NT2/D1 (cell line): ENCODE measurements around the gene TAF4B.
"Not testable (repeated sequence)": the region's sequence is repeated elsewhere in the genome, so short reads cannot be mapped to it uniquely, and the experiment has no call there.

Source experiments
- DNase-seq: peaks from one replicate; pipeline ENCODE4 v3.0.0-alpha.2; 2011; ENCODE audit warnings: low read depth, low spot score
- H3K27me3 ChIP-seq: 2 replicates; pipeline ENCODE4 v1.6.0; 2011; ENCODE audit warnings: mild to moderate bottlenecking; ENCODE audit not compliant: insufficient read length, insufficient read depth
- H3K36me3 ChIP-seq: 2 replicates; pipeline ENCODE4 v1.6.1; 2011; ENCODE audit warnings: mild to moderate bottlenecking, low read length, mixed read lengths; ENCODE audit not compliant: insufficient read depth, insufficient read length
- H3K4me1 ChIP-seq: 2 replicates; pipeline ENCODE4 v1.5.1; 2011; ENCODE audit not compliant: insufficient read depth, insufficient read length
- H3K4me3 ChIP-seq: 2 replicates; pipeline ENCODE4 v1.5.1; 2011; ENCODE audit warnings: low read depth; ENCODE audit not compliant: insufficient read length
- H3K9ac ChIP-seq: 2 replicates; pipeline ENCODE4 v1.6.0; 2011; ENCODE audit warnings: low read depth; ENCODE audit not compliant: insufficient read length
- H3K9me3 ChIP-seq: 2 replicates; pipeline ENCODE4 v1.5.1; 2011; ENCODE audit warnings: mild to moderate bottlenecking, low read length; ENCODE audit not compliant: insufficient read depth
- SUZ12 ChIP-seq: IDR thresholded peaks from 2 replicates; pipeline ENCODE4 v1.6.1; 2011; ENCODE audit not compliant: insufficient read length, insufficient read depth; ENCODE audit errors: extremely low read depth
- YY1 ChIP-seq: IDR thresholded peaks from 2 replicates; pipeline ENCODE4 v1.6.1; 2011; ENCODE audit not compliant: insufficient read length, insufficient read depth
- ZNF274 ChIP-seq: IDR thresholded peaks from 2 replicates; pipeline ENCODE4 v1.6.1; 2011; ENCODE audit warnings: mild to moderate bottlenecking, low read depth, low read length

Gene TAF4B

GRCh38 chr18:26370037-26370436 is 143.8 kb downstream of the TAF4B start:
- Histone ChIP-seq H3K36me3 (no peaks in the 10 kb centered on the region), H3K9me3 (no peaks in the 10 kb centered on the region), H3K4me1 (no peaks in the 10 kb centered on the region), H3K4me3 (no peak overlapping the region), H3K9ac (no peak overlapping the region), H3K27me3 (no peaks in the 10 kb centered on the region)
- DNase-seq = no peak
- no peak for TF ChIP-seq YY1
- TF ChIP-seq ZNF274 = no peak
- TF ChIP-seq SUZ12 = no peak

DNA sequence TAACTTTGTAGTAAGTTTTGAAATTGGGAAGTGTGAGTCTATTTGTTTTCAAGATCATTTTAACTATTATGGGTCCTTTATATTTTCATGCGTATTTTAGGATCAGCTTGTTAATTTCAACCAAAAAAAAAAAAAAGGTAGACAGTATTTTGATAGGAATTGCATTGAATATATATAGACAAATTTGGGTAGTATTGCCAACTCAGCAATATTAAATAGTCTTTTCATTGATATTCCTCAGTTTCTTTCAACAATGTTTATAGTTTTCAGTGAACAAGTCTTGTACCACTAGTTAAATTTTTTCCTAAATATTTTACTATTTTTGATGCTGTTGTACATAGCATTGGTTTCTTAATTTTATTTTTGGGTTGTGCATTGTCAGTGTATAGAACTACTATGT is 149.9 kb downstream of the TAF4B start:
- no peak for DNase-seq
- TF ChIP-seq YY1 = no peak
- no peak for TF ChIP-seq ZNF274
- TF ChIP-seq SUZ12 = no peak
- H3K4me3 ChIP-seq = no peak overlapping the region
- H3K36me3 ChIP-seq = no peaks in the 10 kb centered on the region
- no peak overlapping the region for H3K9ac ChIP-seq
- H3K27me3 ChIP-seq = no peaks in the 10 kb centered on the region
- no peaks in the 10 kb centered on the region for H3K4me1 ChIP-seq
- no peaks in the 10 kb centered on the region for H3K9me3 ChIP-seq

- Histone ChIP-seq H3K36me3 (no peaks in the 10 kb centered on the region), H3K9me3 (no peaks in the 10 kb centered on the region), H3K4me1 (no peaks in the 10 kb centered on the region), H3K9ac (no peak overlapping the region), H3K4me3 (no peak overlapping the region), H3K27me3 (no peaks in the 10 kb centered on the region)
- TF ChIP-seq YY1 = no peak
- no peak for TF ChIP-seq ZNF274
- no peak for TF ChIP-seq SUZ12
- DNase-seq = no peak
Measured at GRCh38 chr18:26378701-26379100, 152.5 kb downstream of the TAF4B start.

DNA sequence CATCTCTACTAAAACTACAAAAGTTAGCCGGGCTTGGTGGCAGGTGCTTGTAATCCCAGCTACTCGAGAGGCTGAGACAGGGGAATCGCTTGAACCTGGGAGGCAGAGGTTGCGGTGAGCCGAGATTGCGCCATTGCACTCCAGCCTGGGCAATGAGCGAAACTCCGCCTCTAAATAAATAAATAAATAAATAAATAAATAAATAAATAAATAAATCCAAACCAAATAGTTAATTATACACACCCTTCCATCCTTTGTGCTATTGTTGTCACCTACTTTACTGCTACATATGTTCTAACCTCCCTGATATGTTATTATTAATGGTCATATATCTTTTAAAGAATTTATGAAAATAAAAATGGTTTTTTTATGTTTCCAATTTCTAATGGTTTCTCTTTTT is 155.3 kb downstream of the TAF4B start:
- H3K9me3 ChIP-seq, H3K36me3 ChIP-seq, H3K27me3 ChIP-seq, H3K9ac ChIP-seq, H3K4me1 ChIP-seq, DNase-seq, H3K4me3 ChIP-seq: not testable (repeated sequence)

GRCh38 chr18:26383454-26384270 is 157.4 kb downstream of the TAF4B start:
- no peak for DNase-seq

GRCh38 chr18:26386002-26386401 is 159.8 kb downstream of the TAF4B start:
- Histone ChIP-seq H3K4me3 (no peak overlapping the region), H3K4me1 (no peaks in the 10 kb centered on the region), H3K9ac (no peak overlapping the region), H3K9me3 (no peaks in the 10 kb centered on the region), H3K27me3 (no peaks in the 10 kb centered on the region), H3K36me3 (no peaks in the 10 kb centered on the region)
- TF ChIP-seq SUZ12 = no peak
- TF ChIP-seq YY1 = no peak
- no peak for TF ChIP-seq ZNF274
- no peak for DNase-seq

More at GRCh38 chr18:26383454-26384270, 157.4 kb downstream of the TAF4B start:
- TF ChIP-seq YY1 (no peak), SUZ12 (no peak), ZNF274 (no peak)
- Histone ChIP-seq H3K9ac (no peak overlapping the region), H3K4me3 (no peak overlapping the region), H3K9me3 (no peaks in the 10 kb centered on the region), H3K4me1 (no peaks in the 10 kb centered on the region), H3K27me3 (no peaks in the 10 kb centered on the region), H3K36me3 (no peaks in the 10 kb centered on the region)

- H3K27me3 ChIP-seq = no peaks in the 10 kb centered on the region
- TF ChIP-seq ZNF274 = no peak
- TF ChIP-seq YY1 = no peak
- no peak for TF ChIP-seq SUZ12
Measured at GRCh38 chr18:26386441-26386840, 160.2 kb downstream of the TAF4B start.

More at GRCh38 chr18:26386441-26386840, 160.2 kb downstream of the TAF4B start:
- Histone ChIP-seq H3K4me1 (no peaks in the 10 kb centered on the region), H3K9me3 (no peaks in the 10 kb centered on the region), H3K36me3 (no peaks in the 10 kb centered on the region), H3K4me3 (no peak overlapping the region), H3K9ac (no peak overlapping the region)
- no peak for DNase-seq
